Fibroblast of mammary gland (primary cell): ENCODE results near the gene NDC1.
A peak's percentile ranks its signal among the peaks of the same experiment; 100 is the strongest.

Source experiments
- DNase-seq: peaks from one replicate; pipeline ENCODE4 v3.0.0-alpha.2; 2010; ENCODE audit warnings: low read depth
- H3K4me3 ChIP-seq: 2 replicates; pipeline ENCODE4 v1.5.1; 2011; ENCODE audit warnings: low read depth, mild to moderate bottlenecking, low read length, moderate library complexity; ENCODE audit not compliant: control insufficient read depth
- CTCF ChIP-seq: conservative IDR thresholded peaks from 2 replicates; pipeline ENCODE4 v1.5.1; 2011; ENCODE audit warnings: low read depth, low read length, inconsistent platforms; ENCODE audit not compliant: control insufficient read depth, insufficient read depth

The NDC1 gene

GRCh38 chr1:53733447-53733931, 104.6 kb downstream of the NDC1 start:
- peak overlapping the region; percentile 16 for H3K4me3 ChIP-seq
- no peak for TF ChIP-seq CTCF
- DNase-seq: no peak

- H3K4me3 ChIP-seq: peak overlapping the region; percentile 23
- DNase-seq: peak; percentile 95
- TF ChIP-seq CTCF: no peak
Measured at GRCh38 chr1:53732912-53733317, 105.2 kb downstream of the NDC1 start.

GRCh38 chr1:53732409-53732808, 105.7 kb downstream of the NDC1 start:
- DNase-seq: no peak
- no peak for TF ChIP-seq CTCF
- H3K4me3 ChIP-seq: no peak overlapping the region

- TF ChIP-seq CTCF: no peak
- no peak overlapping the region for H3K4me3 ChIP-seq
- peak; percentile 40 for DNase-seq
Measured at GRCh38 chr1:53731779-53732305, 106.3 kb downstream of the NDC1 start.

- no peak for DNase-seq
- no peak overlapping the region for H3K4me3 ChIP-seq
- TF ChIP-seq CTCF: no peak
Measured at GRCh38 chr1:53731043-53731600, 107.0 kb downstream of the NDC1 start.

GRCh38 chr1:53730224-53730865, 107.8 kb downstream of the NDC1 start:
- DNase-seq: no peak
- H3K4me3 ChIP-seq: no peak overlapping the region
- no peak for TF ChIP-seq CTCF
